HG02973 (cell line): Measurements from ENCODE around the gene MEGF8.
"Not testable (repeated sequence)": the region's sequence is repeated elsewhere in the genome, so short reads cannot be mapped to it uniquely, and the experiment has no call there.

Experiments used
- ATAC-seq: cut with Tn5 transposase; IDR thresholded peaks from one replicate; pipeline ENCODE4 v1.9.1; 2021; ENCODE audit warnings: moderate library complexity; ENCODE audit not compliant: unreplicated experiment

The MEGF8 gene

DNA sequence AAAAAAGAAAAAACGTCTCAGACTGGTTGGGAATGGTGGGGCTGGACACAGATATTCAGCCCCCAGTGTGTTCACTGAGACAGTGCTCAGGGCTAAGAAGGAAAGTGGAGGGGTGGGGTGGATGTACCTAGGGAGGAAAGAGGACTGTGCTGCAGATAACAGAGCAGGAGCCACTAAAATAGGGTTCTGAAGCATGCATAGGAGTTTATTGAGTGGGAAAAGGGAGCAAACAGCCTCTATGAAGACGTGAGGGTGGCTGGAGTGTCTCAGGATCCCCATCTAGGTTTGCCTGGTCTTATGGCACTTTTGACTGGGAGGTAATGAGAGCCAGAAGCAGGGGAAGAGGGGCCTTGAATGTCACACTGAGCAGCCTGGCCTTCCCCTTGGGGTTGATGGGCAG, 3.4 kb downstream of the MEGF8 start:
- no peak for ATAC-seq

GRCh38 chr19:42330241-42330711, 4.8 kb downstream of the MEGF8 start:
- no peak for ATAC-seq

DNA sequence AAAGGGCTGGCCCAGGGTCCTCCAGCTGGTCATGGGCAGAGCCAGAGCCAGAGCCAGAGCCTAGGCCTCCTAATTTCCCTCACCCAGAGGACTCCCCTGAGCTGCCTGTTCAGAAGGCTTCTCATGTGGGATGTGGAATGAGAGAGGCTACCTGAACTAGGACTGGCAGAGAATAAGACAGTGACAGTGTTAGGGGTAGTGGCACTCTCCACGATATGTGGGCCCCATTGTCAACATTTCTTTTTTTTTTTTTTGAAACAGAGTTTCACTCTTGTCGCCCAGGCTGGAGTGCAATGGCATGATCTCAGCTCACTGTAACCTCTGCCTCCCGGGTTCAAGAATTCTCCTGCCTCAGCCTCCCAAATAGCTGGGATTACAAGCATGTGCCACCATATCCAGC, 5.9 kb downstream of the MEGF8 start:
- ATAC-seq, result not testable (repeated sequence)

DNA sequence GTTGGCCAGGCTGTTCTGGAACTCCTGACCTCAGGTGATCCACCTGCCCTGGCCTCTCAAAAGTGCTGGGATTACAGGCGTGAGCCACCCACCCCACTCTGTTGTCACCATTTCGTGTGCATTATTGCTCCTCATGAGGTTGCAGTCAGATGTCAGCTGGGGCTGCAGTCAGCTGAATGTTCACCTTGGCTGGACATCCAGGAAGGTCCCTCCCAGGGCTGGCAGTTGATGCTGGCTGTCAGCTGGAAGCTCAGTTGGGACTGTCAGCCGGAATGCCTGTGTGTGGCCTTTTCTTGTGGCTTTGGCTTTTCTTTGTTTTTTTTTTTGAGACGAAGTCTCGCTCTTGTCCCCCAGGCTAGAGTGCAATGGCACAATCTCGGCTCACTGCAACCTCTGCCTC, 6.6 kb downstream of the MEGF8 start:
- no peak for ATAC-seq

- ATAC-seq, result no peak
These were observed 7.6 kb downstream of the MEGF8 start for GRCh38 chr19:42333018-42333417.

DNA sequence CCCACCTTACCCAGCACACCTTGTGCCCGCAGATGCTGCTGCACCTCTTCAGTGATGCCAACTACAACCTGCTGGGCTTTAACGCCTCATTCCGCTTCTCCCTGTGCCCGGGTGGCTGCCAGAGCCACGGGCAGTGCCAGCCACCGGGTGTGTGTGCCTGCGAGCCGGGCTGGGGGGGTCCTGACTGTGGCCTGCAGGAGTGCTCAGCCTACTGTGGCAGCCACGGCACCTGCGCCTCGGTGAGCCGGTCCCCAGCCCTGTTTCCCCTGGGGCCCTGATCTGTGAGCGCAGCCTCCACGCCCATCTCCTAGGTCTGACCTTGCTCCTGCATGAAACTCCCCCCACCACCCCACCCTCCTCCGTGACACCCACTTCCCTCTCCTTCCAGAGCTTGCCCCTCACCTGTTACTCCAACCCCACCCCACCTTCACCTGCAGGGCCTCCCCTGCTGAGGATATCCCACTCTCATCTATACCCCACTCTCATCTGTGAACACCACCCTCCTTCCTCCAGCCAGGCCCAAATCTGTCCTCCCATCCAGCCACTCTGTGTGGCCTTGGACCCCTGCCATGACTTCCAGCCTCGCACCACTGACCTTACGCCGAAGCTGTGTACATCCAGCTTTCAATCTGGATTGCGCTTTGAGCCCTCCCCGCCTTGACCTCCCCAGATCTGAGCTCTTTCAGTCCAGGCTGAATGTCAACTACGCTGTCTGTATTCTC, 8.7 kb downstream of the MEGF8 start:
- no peak for ATAC-seq

DNA sequence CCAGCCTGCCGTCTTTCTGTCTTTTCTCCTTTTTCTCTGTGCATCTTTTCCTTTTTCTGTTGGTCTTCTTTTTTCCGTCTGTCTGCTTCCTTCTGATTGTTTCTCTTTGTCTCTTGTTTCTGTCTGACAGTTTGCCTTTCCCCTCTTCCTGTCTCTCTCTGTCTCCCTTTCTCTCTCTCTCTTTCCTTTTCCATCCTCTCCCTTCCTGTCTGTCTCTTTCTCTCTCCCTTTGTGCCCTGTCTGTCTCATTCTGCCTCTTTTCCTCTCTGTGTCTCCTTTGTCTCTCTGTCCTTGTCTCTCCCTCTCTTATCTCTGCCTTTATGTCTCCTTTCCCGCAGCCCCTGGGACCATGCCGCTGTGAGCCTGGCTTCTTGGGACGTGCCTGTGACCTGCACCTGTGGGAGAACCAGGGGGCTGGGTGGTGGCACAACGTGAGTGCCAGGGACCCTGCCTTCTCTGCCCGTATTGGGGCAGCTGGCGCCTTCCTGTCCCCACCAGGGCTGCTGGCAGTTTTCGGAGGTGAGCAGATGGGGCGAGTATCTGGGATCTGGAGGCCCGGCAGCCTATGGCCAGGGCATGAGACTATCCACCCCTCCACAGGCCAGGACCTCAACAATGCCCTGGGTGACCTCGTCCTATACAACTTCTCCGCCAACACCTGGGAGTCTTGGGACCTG, 9.4 kb downstream of the MEGF8 start:
- ATAC-seq, result no peak

GRCh38 chr19:42335374-42335936, 10.0 kb downstream of the MEGF8 start:
- no peak for ATAC-seq

- no peak for ATAC-seq
These were observed 10.5 kb downstream of the MEGF8 start for GRCh38 chr19:42335971-42336370.

DNA sequence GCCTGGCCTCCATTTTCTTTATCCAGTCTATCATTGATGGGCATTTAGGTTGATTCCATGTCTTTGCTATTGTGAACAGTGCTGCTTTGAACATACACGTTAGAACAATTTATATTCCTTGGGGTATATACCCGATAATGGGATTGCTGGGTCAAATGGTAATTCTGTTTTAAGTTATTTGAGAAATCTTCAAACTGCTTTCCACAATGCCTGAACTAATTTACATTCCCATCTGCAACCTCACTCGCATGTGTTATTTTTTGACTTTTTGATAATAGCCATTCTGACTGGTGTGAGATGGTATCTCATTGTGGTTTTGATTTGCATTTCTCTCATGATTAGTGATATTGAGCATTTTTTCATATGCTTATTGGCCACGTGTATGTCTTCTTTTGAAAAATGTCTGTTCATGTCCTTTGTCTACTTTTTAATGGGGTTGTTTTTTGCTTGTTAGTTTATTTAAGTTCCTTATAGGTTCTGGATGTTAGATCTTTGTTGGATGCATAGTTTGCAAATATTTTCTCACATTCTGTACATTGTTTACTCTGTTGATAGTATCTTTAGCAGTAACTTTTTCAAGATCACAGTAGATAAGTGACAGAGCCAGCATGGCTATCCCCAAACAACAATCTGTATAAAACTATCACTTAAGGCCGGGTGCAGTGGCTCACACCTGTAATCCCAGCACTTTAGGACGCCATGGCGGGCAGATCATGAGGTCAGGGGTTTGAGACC, 13.9 kb downstream of the MEGF8 start:
- ATAC-seq, result not testable (repeated sequence)

GRCh38 chr19:42339922-42340321, 14.5 kb downstream of the MEGF8 start:
- not testable (repeated sequence) for ATAC-seq

- ATAC-seq, result no peak
These were observed 18.1 kb downstream of the MEGF8 start for GRCh38 chr19:42343344-42344110.

GRCh38 chr19:42344336-42344893, 19.0 kb downstream of the MEGF8 start:
- ATAC-seq, result no peak

DNA sequence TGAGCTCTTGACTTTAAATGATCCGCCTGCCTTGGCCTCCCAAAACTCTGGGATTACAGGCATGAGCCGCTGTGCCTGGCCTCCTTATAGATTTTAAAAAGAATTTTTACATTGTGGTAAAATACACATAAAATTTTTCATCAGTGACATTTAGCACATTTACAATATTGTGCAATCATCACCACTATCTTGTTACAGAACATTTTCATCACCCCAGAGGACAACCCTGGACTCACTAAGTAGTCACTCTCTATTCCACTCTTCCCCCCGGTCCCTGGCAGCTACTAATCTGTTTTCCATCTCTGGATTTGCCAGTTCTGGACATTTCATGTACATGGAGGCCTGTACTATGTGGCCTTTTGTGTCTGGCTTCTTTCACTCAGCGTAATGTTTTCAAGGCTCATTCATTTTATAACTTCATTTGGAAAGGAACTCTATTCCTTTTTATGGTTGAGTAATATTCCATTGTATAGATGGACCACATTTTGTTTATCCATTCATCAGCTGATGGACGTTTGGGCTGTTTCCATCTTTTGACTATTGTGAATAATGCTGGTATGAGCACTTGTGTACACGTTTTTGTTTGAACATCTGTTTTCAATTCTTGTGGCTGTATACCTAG, 19.9 kb downstream of the MEGF8 start:
- no peak for ATAC-seq

DNA sequence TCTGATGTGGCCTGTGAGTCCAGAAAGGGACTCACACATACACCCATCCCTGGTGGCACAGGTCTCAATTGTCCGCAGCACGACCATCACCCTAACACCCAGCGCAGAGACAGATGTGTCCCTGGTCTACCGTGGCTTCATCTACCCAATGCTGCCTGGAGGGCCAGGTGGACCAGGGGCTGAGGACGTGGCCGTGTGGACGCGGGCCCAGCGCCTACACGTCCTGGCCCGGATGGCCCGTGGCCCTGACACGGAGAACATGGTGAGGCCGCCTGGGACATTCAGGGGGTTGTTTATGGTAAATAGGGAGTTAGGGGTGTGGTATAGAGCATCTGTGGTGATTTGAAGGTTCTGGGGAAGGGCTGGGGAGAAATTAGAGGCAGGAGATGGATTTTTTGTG, 22.8 kb downstream of the MEGF8 start:
- ATAC-seq, result no peak

- ATAC-seq, result no peak
These were observed 24.1 kb downstream of the MEGF8 start for GRCh38 chr19:42349378-42350107.

DNA sequence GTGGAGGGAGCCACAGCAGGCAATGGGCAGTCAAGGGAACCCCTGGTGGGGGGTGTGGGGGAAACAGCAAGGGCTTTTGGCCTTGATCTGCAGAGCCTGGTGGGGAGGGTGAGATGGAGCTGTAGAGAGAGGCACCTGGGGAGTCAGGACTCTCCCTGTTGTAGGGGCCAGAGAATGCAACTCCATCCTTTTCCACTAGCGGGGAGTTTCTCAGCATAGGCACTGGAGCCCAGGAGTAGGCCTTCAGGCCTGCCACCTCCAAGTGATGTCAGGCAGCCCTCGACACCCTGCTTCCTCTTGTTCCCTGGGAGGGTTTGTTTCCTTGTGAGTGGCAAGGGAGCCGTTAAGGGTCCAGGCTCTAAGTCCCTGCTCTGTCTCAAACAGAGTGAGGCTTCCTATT, 25.0 kb downstream of the MEGF8 start:
- ATAC-seq, result no peak

DNA sequence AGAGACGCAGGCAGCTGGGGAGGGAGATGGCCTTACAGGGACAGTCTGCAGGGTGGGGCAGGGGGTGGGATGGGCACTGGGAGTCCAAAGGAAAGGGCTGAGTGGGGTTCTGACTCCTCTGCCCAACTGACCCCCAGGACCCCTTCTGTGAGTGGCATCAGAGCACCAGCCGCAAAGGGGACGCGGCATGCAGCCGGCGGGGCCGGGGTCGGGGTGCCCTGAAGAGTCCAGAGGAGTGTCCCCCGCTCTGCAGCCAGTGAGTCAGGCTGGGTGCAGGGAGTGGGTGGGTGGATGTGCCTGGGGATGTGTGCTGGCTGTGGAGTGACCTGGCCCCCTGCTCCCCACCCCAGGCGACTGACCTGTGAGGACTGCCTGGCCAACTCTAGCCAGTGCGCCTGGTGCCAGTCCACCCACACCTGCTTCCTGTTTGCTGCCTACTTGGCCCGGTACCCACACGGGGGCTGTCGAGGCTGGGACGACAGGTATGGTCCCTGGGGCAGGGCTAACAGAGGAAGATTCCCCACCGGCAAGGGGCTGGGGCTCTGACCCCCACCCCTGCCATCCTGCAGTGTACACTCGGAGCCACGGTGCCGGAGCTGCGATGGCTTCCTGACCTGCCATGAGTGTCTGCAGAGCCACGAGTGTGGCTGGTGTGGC, 25.8 kb downstream of the MEGF8 start:
- ATAC-seq, result no peak
